NB4 (cell line): ENCODE results near the gene EDAR.

Experiments used
- CTCF ChIP-seq: IDR thresholded peaks from one replicate; pipeline ENCODE4 v1.5.1; 2012; ENCODE audit warnings: low read depth, low read length
- POLR2A ChIP-seq: IDR thresholded peaks from 2 replicates; pipeline ENCODE4 v1.6.1; 2011; ENCODE audit warnings: mild to moderate bottlenecking; ENCODE audit not compliant: insufficient read length; ENCODE audit errors: extremely low read depth

GRCh38 chr2:108963057-108963456 is 26.0 kb downstream of the EDAR start:
- TF ChIP-seq POLR2A (no peak), CTCF (no peak)
